B cell (primary cell): ENCODE data around the gene XRCC6. TPM values are rescaled to one million over a fixed set of nuclear protein-coding genes. Genes with fewer than 3 reads are reported as not detected.

ENCODE experiments used
- ATAC-seq: fragments of 200-7000 bp; cut with Tn5 transposase; one replicate; pipeline ENCODE4 v1.10.0; 2021; ENCODE audit warnings: low read depth, mild to moderate bottlenecking, moderate number of reproducible peaks, moderate library complexity
- CTCF ChIA-PET: fragments of 350-600 bp; sonication (Branson Sonifier 250); formaldehyde crosslinking; loops from one replicate; lab custom pipeline; 2021; ENCODE audit warnings: antibody characterized with exemption, inconsistent platforms; lab: Charles Lee
- POLR2A ChIA-PET: fragments of 350-600 bp; sonication (Branson Sonifier 250); formaldehyde crosslinking; loops from one replicate; lab custom pipeline; 2021; ENCODE audit warnings: antibody characterized with exemption; lab: Charles Lee
- DNase-seq: peaks from one replicate; pipeline ENCODE4 v3.0.0; 2013
- H2AFZ ChIP-seq: 2 replicates; pipeline ENCODE4 v1.6.1; 2012; ENCODE audit warnings: mild to moderate bottlenecking, low read depth, low read length; ENCODE audit not compliant: insufficient read depth, poor library complexity, severe bottlenecking
- H3K27ac ChIP-seq, 2 donors: 1 replicate in 1 of 2; 2 replicates in 1 of 2; pipeline ENCODE4 v1.5.1; 2012 to 2013; ENCODE audit warnings: low read length in 2 of 2, mild to moderate bottlenecking in 2 of 2, moderate library complexity in 1 of 2
- H3K27me3 ChIP-seq, 4 experiments: fragments of 200-600 bp in 1 of 4; sonication (generic) in 1 of 4; replicated peaks in 1 of 4; 1 replicate in 2 of 4; 2 replicates in 2 of 4; pipeline versions ENCODE4 v1.6.1 to v1.7.0; 2013 to 2016; ENCODE audit warnings: low read length in 3 of 4, mild to moderate bottlenecking in 2 of 4, mixed read lengths in 1 of 4, moderate library complexity in 1 of 4; ENCODE audit not compliant: insufficient read depth in 4 of 4, control insufficient read depth in 3 of 4; ENCODE audit errors: control extremely low read depth in 1 of 4
- H3K36me3 ChIP-seq, 2 experiments: replicated peaks in 1 of 2; 1 replicate in 1 of 2; 2 replicates in 1 of 2; pipeline versions ENCODE4 v1.6.1 to v1.7.1; 2013; ENCODE audit warnings: low read length in 1 of 2; ENCODE audit not compliant: insufficient read depth in 2 of 2, control insufficient read depth in 1 of 2; ENCODE audit errors: control extremely low read depth in 1 of 2, extremely low read depth in 1 of 2
- H3K4me1 ChIP-seq, 2 donors: fragments of 200-600 bp in 1 of 2; sonication (generic) in 1 of 2; 1 replicate in 1 of 2; 2 replicates in 1 of 2; pipeline versions ENCODE4 v1.5.1 to v1.6.1; 2013 to 2017; ENCODE audit warnings: low read length in 2 of 2; ENCODE audit not compliant: control insufficient read depth in 2 of 2, insufficient read depth in 2 of 2
- H3K4me2 ChIP-seq: replicated peaks from 2 replicates; pipeline ENCODE3; 2012; ENCODE audit warnings: mild to moderate bottlenecking, low read depth, low read length; ENCODE audit not compliant: poor library complexity, severe bottlenecking
- H3K4me3 ChIP-seq, 5 experiments: fragments of 200-600 bp in 1 of 5; sonication (generic) in 1 of 5; 1 replicate in 3 of 5; 2 replicates in 2 of 5; pipeline versions ENCODE4 v1.5.1 to v1.7.0; 2011 to 2016; ENCODE audit warnings: low read length in 4 of 5, mild to moderate bottlenecking in 4 of 5, low read depth in 2 of 5, control low read depth in 1 of 5, moderate library complexity in 1 of 5; ENCODE audit not compliant: insufficient read depth in 1 of 5; ENCODE audit errors: control extremely low read depth in 1 of 5, extremely low read depth in 1 of 5
- H3K79me2 ChIP-seq: fragments of 200-600 bp; sonication (generic); one replicate; pipeline ENCODE4 v1.6.0; 2016; ENCODE audit warnings: low read length; ENCODE audit not compliant: control insufficient read depth, insufficient read depth
- H3K9ac ChIP-seq: fragments of 200-600 bp; sonication (generic); 2 replicates; pipeline ENCODE4 v1.6.1; 2017; ENCODE audit warnings: mild to moderate bottlenecking, low read length, moderate library complexity
- H3K9me3 ChIP-seq, 3 donors: one replicate each; pipeline versions ENCODE4 v1.6.1 to v1.7.1; 2013; ENCODE audit warnings: low read length in 2 of 3; ENCODE audit not compliant: control insufficient read depth in 2 of 3, insufficient read depth in 1 of 3; ENCODE audit errors: control extremely low read depth in 1 of 3
- H4K20me1 ChIP-seq: 2 replicates; pipeline ENCODE4 v1.6.0; 2012; ENCODE audit warnings: mild to moderate bottlenecking, low read length; ENCODE audit not compliant: insufficient read depth, control insufficient read depth, poor library complexity, severe bottlenecking
- H3K27ac Mint-ChIP-seq: one replicate; pipeline ENCODE4 v1.8.0; 2021; ENCODE audit warnings: mixed read lengths
- H3K27me3 Mint-ChIP-seq: one replicate; pipeline ENCODE4 v1.8.0; 2021; ENCODE audit warnings: mixed read lengths
- H3K4me1 Mint-ChIP-seq: one replicate; pipeline ENCODE4 v1.8.0; 2021; ENCODE audit warnings: mixed read lengths
- H3K4me3 Mint-ChIP-seq: one replicate; pipeline ENCODE4 v1.8.0; 2021; ENCODE audit warnings: mixed read lengths
- H3K9me3 Mint-ChIP-seq: one replicate; pipeline ENCODE4 v1.8.0; 2022; ENCODE audit warnings: mixed read lengths; ENCODE audit not compliant: insufficient read depth
- CTCF ChIP-seq: fragments of 200-600 bp; IDR thresholded peaks from one replicate; pipeline ENCODE4 v1.8.0; 2022; ENCODE audit warnings: antibody characterized with exemption, mild to moderate bottlenecking
- EZH2 ChIP-seq: IDR thresholded peaks from 2 replicates; pipeline ENCODE4 v1.6.1; 2012; ENCODE audit warnings: borderline replicate concordance, low read depth, mild to moderate bottlenecking, moderate library complexity, low read length; ENCODE audit not compliant: insufficient read depth, poor library complexity, severe bottlenecking
- WGBS: methylation state at CpG from one replicate; pipeline ENCODE4 v1.1.5; 2013; ENCODE audit warnings: missing lambda C conversion rate; ENCODE audit not compliant: insufficient coverage; 5-methylcytosine and 5-hydroxymethylcytosine counted together
- intact Hi-C: fragments of 100-400 bp; cut with micrococcal nuclease; formaldehyde crosslinking; loops from one replicate; pipeline ENCODE4 v1.10.0; 2022
- polyA plus RNA-seq: library from polyadenylated mRNA; depleted of rRNA; stranded (reverse); fragments of >200 nt; gene quantifications from 2 replicates; pipeline ENCODE4 v1.2.3, GENCODE V29; 2012
- total RNA-seq, 2 donors: library from RNA; stranded (reverse); fragments of 120-200 nt in 1 of 2; gene quantifications; 1 replicate in 1 of 2; 2 replicates in 1 of 2; pipeline versions ENCODE4 v1.2.3 to v1.2.4, GENCODE V29; 2013 to 2022

Gene XRCC6
- total and polyA plus RNA-seq, 2 donors (not counting 1 experiment from before 2014, with no cell fraction given) = 55.4 to 180 TPM

DNA sequence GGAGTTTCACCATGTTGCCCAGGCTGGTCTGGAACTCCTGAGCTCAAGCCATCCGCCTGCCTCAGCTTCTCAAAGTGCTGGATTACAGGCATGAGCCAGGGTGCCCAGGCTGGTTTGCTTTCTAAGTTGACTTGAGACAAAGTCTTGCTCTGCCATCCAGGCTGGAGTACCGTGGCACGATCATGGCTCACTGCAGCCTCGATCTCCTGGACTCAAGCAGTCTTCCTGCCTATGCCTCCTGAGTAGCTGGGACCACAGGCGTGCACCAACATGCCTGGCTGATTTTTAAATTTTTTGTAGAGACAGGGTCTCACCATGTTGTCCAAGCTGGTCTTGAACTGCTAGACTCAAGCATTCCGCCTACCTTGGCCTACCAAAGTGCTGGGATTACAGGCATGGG, 36.6 kb downstream of the XRCC6 start:
- no peak overlapping the region for H2AFZ ChIP-seq
- H3K36me3 ChIP-seq = peaks cover 3 to 90% of the 10 kb centered on the region in 2 experiments
- DNase-seq (no peak), ATAC-seq (no peak)
- H3K79me2 ChIP-seq = peaks cover 5% of the 10 kb centered on the region
- H3K4me3 ChIP-seq = no peak overlapping the region
- H3K27ac ChIP-seq = no peak overlapping the region
- ChIA-PET POLR2A (no interaction called here), CTCF (interaction anchor here (0.6 to 1.3 kb wide), 3 partner anchors 12 to 548 kb away, joined by 3 read pairs; no protein-coding TSS in a partner anchor)
- WGBS = 98% methylated on average over 6 of the region's 6 CpGs
- intact Hi-C loops = no loop called here
- Mint-ChIP-seq H3K9me3 (no peaks in the 10 kb centered on the region), H3K27ac (no peak overlapping the region), H3K4me1 (no peaks in the 10 kb centered on the region), H3K4me3 (no peak overlapping the region), H3K27me3 (no peaks in the 10 kb centered on the region)
- no peaks in the 10 kb centered on the region for H3K27me3 ChIP-seq
- no peaks in the 10 kb centered on the region for H3K4me1 ChIP-seq
- TF ChIP-seq EZH2 (no peak), CTCF (no peak)
- no peak overlapping the region for H3K4me2 ChIP-seq
- H4K20me1 ChIP-seq = peaks cover 12% of the 10 kb centered on the region
- H3K9me3 ChIP-seq = no peaks in the 10 kb centered on the region
- H3K9ac ChIP-seq = no peak overlapping the region

DNA sequence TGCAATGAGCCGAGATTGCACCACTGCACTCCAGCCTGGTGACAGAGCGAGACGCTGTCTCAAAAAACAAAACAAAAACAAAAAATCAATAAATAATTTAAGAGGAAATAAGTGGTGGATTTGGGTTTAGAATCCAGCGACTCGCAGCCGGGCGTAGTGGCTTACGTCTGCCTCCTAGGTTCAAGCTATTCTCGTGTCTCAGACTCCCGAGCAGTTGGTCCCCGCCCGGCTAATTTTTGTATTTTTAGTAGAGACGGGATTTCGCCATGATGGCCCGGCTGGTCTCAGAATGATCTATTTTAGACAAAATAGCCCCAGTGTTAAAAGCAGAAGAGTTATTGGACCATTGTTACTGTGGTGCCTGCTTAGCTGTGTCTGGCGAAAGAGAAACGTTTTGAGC, 37.8 kb downstream of the XRCC6 start:
- ChIA-PET POLR2A (no interaction called here), CTCF (no interaction called here)
- Histone ChIP-seq H3K4me1 (no peaks in the 10 kb centered on the region), H3K9ac (no peak overlapping the region), H3K27me3 (no peaks in the 10 kb centered on the region), H3K36me3 (peaks cover 3 to 88% of the 10 kb centered on the region in 2 experiments), H3K79me2 (no peaks in the 10 kb centered on the region), H3K27ac (no peak overlapping the region), H3K9me3 (no peaks in the 10 kb centered on the region), H3K4me2 (no peak overlapping the region), H4K20me1 (peaks cover under 1% of the 10 kb centered on the region), H3K4me3 (no peak overlapping the region), H2AFZ (no peak overlapping the region)
- intact Hi-C loops = no loop called here
- ATAC-seq (no peak), DNase-seq (no peak)
- no peaks in the 10 kb centered on the region for H3K27me3 Mint-ChIP-seq
- H3K27ac Mint-ChIP-seq = no peak overlapping the region
- H3K9me3 Mint-ChIP-seq = no peaks in the 10 kb centered on the region
- WGBS = 99% methylated on average over 12 of the region's 17 CpGs
- H3K4me3 Mint-ChIP-seq = no peak overlapping the region
- no peaks in the 10 kb centered on the region for H3K4me1 Mint-ChIP-seq
- TF ChIP-seq CTCF (no peak), EZH2 (no peak)
